Measurements from ENCODE around the gene PLPPR1.

GRCh38 chr9:101138509-101138908 lies 110.0 kb downstream of the PLPPR1 start:
- TF ChIP-seq CTCF (conservative IDR thresholded peaks at IDR 0.05; ENCODE audit: low read depth in 2 of 2): no peak
- TF ChIP-seq POLR2AphosphoS5 (IDR thresholded peaks at IDR 0.05; ENCODE audit: low read depth): no peak
- no peak for TF ChIP-seq EZH2 (IDR thresholded peaks at IDR 0.05; ENCODE audit: low read depth, unreplicated experiment)
- no peak for TF ChIP-seq ZNF114 (CRISPR knock-in tag; IDR thresholded peaks at IDR 0.05)
- TF ChIP-seq EZH2phosphoT487 (IDR thresholded peaks at IDR 0.05; ENCODE audit: unreplicated experiment): no peak
- no peak for TF ChIP-seq REST (IDR thresholded peaks at IDR 0.05; ENCODE audit: unreplicated experiment)

Measured in GM23338 (cell line).